Left ventricle myocardium inferior (tissue), 1 donor: ENCODE results near the gene PPFIA3. TPM values are rescaled to one million over a fixed set of nuclear protein-coding genes. Genes with fewer than 3 reads are reported as not detected.

ENCODE experiments used
- DNase-seq: peaks from one replicate; pipeline ENCODE4 v3.0.0-alpha.2; 2020
- H3K27ac ChIP-seq: fragments of 200-600 bp; replicated peaks from 2 replicates; pipeline ENCODE4 v1.8.0; 2021
- H3K27me3 ChIP-seq: fragments of 200-600 bp; 2 replicates; pipeline ENCODE4 v1.8.0; 2021; ENCODE audit warnings: low read depth
- H3K36me3 ChIP-seq: fragments of 200-600 bp; 2 replicates; pipeline ENCODE4 v1.8.0; 2021
- H3K4me1 ChIP-seq: fragments of 200-600 bp; 2 replicates; pipeline ENCODE4 v1.8.0; 2021
- H3K4me3 ChIP-seq: fragments of 200-600 bp; 2 replicates; pipeline ENCODE4 v1.8.0; 2021; ENCODE audit warnings: mild to moderate bottlenecking, moderate library complexity
- H3K9me3 ChIP-seq: fragments of 200-600 bp; replicated peaks from 2 replicates; pipeline ENCODE4 v1.8.0; 2021
- intact Hi-C: fragments of 100-400 bp; cut with micrococcal nuclease; formaldehyde crosslinking; loops from one replicate; pipeline ENCODE4 v1.11.0; 2022
- total RNA-seq: library from RNA; stranded (reverse); fragmentation: NEBNext Ultra II Directional; extraction: Animal tissue kit (Norgen Biotek cat#: 25700); gene quantifications from one replicate; pipeline ENCODE4 v1.2.1, GENCODE V29; 2021
- TF ChIP-seq, protein P1 (sequence below): fragments of 200-600 bp; IDR thresholded peaks from 2 replicates; pipeline ENCODE4 v1.8.0; 2021; ENCODE audit warnings: antibody characterized with exemption, mild to moderate bottlenecking, borderline replicate concordance
- donor health status: DM: no; HTN: yes; CAD: no; lungs with severe emphysema.

Gene PPFIA3
- total RNA-seq, 1 donor from 2014 or later, result 5.7 TPM

- peaks cover 82% of the 10 kb centered on the region for H3K36me3 ChIP-seq
- no peaks in the 10 kb centered on the region for H3K27me3 ChIP-seq
- H3K4me3 ChIP-seq, result no peak overlapping the region
- no peak for DNase-seq
- H3K9me3 ChIP-seq, result no peaks in the 10 kb centered on the region
- no peak overlapping the region for H3K27ac ChIP-seq
- TF ChIP-seq, protein P1, sequence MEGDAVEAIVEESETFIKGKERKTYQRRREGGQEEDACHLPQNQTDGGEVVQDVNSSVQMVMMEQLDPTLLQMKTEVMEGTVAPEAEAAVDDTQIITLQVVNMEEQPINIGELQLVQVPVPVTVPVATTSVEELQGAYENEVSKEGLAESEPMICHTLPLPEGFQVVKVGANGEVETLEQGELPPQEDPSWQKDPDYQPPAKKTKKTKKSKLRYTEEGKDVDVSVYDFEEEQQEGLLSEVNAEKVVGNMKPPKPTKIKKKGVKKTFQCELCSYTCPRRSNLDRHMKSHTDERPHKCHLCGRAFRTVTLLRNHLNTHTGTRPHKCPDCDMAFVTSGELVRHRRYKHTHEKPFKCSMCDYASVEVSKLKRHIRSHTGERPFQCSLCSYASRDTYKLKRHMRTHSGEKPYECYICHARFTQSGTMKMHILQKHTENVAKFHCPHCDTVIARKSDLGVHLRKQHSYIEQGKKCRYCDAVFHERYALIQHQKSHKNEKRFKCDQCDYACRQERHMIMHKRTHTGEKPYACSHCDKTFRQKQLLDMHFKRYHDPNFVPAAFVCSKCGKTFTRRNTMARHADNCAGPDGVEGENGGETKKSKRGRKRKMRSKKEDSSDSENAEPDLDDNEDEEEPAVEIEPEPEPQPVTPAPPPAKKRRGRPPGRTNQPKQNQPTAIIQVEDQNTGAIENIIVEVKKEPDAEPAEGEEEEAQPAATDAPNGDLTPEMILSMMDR, result no peak
- H3K4me1 ChIP-seq, result peaks cover 36% of the 10 kb centered on the region
- intact Hi-C loops, result loop anchor here (5.0 kb wide), 1 partner anchor 104 kb away; no protein-coding TSS in a partner anchor
These were observed 20.5 kb upstream of the PPFIA3 start for GRCh38 chr19:49098795-49099194.

DNA sequence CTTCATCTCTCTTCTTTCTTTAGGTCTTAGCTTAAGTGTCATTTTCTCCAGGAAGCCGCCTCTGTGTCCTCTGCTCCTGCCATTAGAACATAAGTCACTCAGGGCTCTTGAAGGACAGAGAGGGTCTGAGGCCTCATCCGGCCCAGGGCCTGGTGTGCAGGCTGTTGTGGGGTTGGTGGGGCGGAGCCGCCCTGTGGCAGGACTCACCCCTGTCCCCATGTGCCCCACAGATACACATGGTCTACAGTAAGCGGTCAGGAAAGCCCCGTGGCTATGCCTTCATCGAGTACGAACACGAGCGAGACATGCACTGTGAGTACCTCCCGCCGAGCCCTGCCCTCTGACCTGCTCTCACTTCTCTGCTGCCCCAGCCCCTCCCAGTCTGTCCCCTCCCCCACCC, 18.2 kb upstream of the PPFIA3 start:
- Histone ChIP-seq H3K27me3 (no peaks in the 10 kb centered on the region), H3K9me3 (no peaks in the 10 kb centered on the region), H3K4me3 (no peak overlapping the region), H3K4me1 (peaks cover 14% of the 10 kb centered on the region), H3K36me3 (peaks cover 95% of the 10 kb centered on the region), H3K27ac (no peak overlapping the region)
- intact Hi-C loops, result no loop called here
- TF ChIP-seq, protein P1, result no peak
- DNase-seq, result no peak

DNA sequence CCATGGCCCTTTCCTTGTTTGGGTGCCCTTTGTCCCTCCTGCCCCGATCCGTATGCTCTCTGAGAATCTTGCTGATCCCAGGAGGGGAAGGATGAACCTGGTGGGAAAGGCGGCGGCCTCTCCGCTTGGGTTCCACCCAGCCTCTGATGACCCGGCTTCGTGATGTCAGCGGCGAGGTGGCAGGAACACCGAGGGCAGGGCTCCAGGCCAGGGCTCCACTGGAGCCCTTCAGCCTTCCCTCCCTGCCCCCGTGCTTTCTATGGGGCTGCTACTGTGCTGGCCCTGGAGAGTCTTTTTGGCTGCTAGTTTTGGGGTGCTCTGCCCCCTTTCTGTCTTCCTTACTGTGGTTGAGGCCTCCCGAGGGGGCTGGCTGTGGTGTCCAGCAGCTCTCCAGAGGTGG, 17.0 kb upstream of the PPFIA3 start:
- Histone ChIP-seq H3K27ac (no peak overlapping the region), H3K36me3 (peaks cover 95% of the 10 kb centered on the region), H3K27me3 (no peaks in the 10 kb centered on the region), H3K4me1 (peaks cover 9% of the 10 kb centered on the region), H3K4me3 (no peak overlapping the region), H3K9me3 (no peaks in the 10 kb centered on the region)
- TF ChIP-seq, protein P1, result no peak
- DNase-seq, result no peak
- intact Hi-C loops, result no loop called here

DNA sequence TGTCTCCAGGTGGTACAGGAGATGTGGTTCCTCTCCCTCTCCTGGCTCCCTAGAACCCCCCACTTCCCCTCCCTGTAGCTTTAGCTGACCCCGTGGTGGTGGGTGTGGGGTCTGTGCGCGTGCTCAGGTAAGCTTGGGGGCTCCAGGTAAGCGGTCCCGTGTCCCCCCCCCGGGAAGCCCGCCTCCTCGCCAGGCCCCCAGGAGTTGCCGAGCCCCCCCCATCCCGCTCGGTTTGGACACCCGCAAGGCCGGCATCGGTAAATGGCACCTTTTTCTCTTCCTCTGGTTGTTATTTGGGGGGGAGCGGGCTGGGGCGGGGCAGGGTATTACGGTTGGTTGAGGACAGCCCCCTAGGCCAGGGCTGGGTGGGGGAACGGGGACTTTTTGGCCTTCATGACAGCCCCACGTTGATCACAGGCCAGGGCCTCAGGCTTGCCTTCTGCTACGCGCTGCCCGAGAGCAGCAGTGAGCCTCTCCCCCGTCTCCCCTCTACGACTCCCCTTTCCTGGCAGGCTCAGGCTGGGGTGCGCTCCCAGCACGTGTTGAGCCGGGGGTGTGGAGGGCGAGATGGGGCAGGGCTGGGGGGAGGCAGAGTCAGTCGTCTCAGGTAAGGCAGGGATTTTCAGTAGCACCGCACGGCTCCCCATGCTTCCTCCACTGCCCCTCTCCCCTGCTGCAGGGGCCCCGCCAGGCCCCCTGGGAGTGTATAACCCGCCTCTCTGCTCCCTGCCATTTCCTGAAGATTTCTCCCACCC, 15.8 kb upstream of the PPFIA3 start:
- intact Hi-C loops, result no loop called here
- DNase-seq, result no peak

GRCh38 chr19:49104229-49104864, 15.0 kb upstream of the PPFIA3 start:
- Histone ChIP-seq H3K4me3 (no peak overlapping the region), H3K36me3 (peaks cover 98% of the 10 kb centered on the region), H3K27ac (no peak overlapping the region), H3K9me3 (no peaks in the 10 kb centered on the region), H3K27me3 (no peaks in the 10 kb centered on the region), H3K4me1 (no peaks in the 10 kb centered on the region)
- DNase-seq, result no peak
- TF ChIP-seq, protein P1, result no peak
- intact Hi-C loops, result no loop called here

More for the DNA sequence above, 15.8 kb upstream of the PPFIA3 start:
- Histone ChIP-seq H3K36me3 (peaks cover 100% of the 10 kb centered on the region), H3K9me3 (no peaks in the 10 kb centered on the region), H3K4me1 (no peaks in the 10 kb centered on the region), H3K4me3 (no peak overlapping the region), H3K27ac (no peak overlapping the region), H3K27me3 (no peaks in the 10 kb centered on the region)
- TF ChIP-seq, protein P1, result no peak
